NK-92 (cell line): ENCODE measurements around the gene RIPOR1.

Experiments
- DNase-seq: peaks from one replicate; lab custom pipeline; 2025; ENCODE audit not compliant: unreplicated experiment; lab: John Stamatoyannopoulos, UW

Gene RIPOR1

DNA sequence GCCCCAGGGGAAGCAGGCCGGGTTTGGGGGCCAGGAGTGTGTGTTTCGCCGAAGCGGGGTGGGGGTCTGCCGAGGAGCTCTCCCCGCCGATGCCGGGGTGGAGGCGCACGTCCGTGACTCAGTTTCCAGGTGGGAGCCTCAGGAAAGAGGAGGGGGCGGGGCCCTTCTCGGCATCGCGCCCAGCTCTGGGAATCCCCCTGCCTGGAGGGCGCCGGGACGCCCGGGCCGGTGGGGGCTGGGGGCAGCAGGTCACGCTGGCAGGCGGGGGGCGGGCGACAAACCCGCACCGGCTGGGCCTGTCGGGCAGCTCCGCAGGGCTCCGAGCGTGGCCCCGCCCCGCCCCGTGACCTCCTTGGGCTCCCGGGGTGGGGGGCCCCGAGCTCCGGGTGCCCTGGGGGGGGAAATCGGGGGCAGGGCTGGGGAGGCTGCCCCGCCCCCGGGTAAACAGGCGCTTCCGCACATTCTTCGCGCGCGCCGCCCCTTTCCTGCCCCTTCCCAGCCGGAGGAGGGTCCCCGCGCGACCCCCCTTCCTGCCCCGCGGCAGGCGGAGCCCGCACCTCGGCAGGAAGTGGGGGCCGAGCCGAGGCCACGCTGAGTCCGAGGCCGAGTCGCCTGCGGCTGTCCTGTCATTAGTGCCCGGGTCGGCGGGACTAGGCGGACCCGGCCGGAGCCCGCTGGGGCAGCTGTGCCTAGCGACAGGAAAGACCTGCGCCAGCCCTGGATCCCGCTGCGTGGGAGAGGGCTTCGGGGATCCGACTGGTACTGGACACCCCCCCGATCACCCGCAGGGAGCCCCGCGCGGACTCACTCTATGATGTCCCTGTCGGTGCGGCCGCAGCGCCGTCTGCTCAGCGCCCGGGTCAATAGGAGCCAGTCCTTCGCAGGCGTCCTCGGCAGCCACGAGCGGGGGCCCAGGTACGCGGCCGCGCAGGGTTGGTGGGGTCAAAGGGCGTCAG, 9.3 kb downstream of the RIPOR1 start:
- no peak for DNase-seq

DNA sequence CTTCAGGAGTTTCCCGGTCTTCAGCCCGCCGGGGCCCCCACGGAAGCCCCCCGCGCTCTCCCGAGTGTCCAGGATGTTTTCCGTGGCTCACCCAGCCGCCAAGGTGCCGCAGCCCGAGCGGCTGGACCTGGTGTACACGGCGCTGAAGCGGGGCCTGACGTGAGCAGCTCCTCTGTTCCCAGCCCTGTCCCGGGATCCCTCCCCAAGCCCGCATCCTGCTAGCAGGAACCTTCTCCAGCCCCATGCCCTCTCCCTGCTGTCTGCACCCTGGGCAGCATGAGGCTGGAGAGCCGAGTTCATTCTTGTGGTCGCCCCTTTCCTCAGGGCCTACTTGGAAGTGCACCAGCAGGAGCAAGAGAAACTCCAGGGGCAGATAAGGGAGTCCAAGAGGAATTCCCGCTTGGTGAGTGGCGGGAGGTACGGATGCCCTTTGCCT, 10.1 kb downstream of the RIPOR1 start:
- DNase-seq: no peak

DNA sequence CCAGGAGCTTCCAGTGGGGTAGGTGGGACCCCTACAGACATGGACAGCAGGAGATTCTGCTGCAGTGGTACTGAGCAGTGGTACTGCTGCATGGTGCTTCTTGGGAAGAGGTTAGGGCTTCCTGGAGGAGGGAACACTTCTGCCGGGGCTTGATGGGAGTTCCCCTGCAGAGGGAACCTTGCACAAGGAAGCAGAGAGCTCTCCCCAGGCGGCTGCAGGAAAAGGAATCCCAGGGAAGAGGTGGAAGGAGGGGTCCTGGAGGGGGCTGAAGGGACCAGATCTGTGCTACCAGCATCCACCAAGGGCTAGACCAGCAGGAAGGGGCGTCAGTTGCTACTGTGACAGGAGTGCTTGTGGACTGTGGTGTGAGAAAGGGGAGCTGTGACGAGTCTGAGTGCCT, 10.6 kb downstream of the RIPOR1 start:
- DNase-seq: no peak

DNA sequence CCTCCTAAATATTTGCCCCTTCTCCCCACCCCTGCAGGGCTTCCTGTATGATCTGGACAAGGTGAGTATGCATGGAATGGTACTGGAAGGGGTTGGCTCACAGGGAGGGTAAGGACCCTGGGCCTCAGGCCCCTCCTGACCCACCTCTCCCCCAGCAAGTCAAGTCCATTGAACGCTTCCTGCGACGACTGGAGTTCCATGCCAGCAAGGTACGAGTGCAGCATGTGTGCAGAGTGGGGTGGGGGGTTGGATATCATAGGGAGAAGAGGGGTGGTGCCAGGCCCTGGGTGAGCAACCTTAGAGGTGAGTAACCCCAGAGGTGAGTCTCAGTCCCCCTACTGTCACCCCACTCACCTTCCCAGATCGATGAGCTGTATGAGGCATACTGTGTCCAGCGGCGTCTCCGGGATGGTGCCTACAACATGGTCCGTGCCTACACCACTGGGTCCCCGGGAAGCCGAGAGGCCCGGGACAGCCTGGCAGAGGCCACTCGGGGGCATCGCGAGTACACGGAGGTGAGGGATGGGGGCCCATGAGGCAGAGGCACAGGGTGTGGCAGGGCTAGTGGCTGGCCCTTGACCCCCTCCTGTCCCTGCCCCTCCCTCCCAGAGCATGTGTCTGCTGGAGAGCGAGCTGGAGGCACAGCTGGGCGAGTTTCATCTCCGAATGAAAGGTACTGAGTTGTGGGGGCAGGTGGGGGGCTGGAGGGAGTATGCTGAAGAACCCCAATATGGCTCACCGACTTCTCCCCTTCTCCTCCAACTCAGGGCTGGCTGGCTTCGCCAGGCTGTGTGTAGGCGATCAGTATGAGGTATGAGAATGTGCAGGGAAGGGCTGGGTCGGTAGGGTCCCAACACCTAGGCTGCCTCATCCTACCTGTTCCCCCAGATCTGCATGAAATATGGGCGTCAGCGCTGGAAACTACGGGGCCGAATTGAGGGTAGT, 11.3 kb downstream of the RIPOR1 start:
- DNase-seq: no peak

DNA sequence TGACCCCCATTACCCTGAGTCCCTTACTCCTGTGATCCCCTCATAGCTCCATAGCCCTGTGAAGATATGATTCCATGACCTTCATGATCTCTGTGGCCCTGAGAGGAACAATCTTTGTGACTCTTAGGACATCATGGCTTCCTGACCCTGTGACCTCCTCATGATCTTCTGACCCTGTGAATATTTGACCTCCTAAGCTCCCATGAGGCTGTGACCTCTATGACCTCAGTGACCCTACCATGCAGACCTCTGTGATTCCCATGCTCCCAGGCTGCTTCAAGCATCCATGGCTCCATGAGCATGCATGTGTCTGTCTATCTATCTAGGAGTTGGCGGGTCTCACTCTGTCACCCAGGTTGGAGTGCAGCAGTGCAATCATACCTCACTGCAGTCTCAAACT, 12.1 kb downstream of the RIPOR1 start:
- DNase-seq: no peak

GRCh38 chr16:67541391-67542263, 13.0 kb downstream of the RIPOR1 start:
- DNase-seq: no peak

GRCh38 chr16:67542464-67542863, 13.8 kb downstream of the RIPOR1 start:
- no peak for DNase-seq

- no peak for DNase-seq
These were observed 14.4 kb downstream of the RIPOR1 start for GRCh38 chr16:67543036-67543435.

DNA sequence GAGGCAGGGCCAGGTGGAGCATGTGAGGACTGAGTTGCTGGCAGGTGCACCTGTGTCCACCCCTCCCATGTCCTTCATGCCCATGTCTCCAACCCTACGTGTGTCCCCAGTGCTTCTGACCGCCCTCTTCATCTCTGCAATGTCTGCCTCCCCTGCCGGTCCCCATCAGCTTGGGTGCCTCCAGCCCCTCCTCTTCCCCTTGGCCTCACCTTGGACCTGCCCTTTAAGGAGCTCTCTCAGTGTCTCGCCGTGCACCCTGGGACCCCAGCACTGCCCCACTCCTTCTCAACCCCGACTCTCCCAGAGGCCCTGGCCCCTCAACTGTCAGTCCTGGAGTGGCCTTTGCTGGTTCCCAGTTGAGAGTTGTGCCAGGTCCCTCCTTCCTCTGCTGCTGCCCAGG, 15.0 kb downstream of the RIPOR1 start:
- DNase-seq: no peak

DNA sequence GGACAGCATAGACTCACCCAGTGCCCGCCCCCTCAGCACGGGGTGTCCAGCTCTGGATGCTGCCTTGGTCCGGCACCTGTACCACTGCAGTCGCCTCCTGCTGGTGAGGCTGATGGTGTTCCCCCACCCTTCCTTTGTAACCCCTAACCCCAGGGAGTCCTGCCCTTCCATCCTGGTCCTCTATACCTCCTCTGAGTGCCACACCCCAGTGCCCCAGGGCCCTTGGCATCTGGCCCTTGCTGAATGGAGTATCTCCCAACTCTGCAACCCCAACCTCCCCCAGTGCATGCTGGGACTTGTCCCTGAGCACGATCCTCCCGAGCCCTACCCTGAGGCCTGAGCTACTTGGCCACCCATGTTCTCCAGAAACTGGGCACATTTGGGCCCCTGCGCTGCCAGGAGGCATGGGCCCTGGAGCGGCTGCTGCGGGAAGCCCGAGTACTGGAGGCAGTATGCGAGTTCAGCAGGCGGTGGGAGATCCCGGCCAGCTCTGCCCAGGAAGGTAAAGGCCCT, 15.8 kb downstream of the RIPOR1 start:
- DNase-seq: no peak

DNA sequence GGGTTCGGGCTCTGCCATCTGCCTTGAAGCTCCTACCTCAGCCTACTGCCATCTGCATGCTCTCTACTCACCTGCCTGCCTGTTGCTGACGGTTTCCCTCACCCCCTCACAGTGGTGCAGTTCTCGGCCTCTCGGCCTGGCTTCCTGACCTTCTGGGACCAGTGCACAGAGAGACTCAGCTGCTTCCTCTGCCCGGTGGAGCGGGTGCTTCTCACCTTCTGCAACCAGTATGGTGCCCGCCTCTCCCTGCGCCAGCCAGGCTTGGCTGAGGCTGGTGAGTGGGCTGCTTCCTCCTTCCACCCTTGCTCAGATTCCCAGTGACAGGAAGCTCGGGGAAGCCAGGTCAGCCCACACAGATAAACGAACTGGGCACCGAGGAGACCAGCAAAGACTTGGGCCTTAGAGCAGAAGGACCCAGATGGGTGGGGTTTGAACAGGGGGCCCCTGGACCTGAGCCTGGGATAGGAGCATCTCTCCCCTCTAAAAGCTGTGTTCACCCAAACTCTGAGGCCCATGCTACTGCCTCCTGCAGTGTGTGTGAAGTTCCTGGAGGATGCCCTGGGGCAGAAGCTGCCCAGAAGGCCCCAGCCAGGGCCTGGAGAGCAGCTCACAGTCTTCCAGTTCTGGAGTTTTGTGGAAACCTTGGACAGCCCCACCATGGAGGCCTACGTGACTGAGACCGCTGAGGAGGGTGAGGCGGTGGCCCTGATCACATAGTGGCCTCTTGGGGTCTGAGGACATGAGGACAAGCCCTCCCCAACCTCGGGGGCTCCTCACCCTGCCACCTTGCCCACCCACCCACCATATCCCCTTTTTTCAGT, 16.4 kb downstream of the RIPOR1 start:
- no peak for DNase-seq

GRCh38 chr16:67545665-67546024, 17.0 kb downstream of the RIPOR1 start:
- no peak for DNase-seq

GRCh38 chr16:67546091-67546501, 17.5 kb downstream of the RIPOR1 start:
- DNase-seq: no peak

DNA sequence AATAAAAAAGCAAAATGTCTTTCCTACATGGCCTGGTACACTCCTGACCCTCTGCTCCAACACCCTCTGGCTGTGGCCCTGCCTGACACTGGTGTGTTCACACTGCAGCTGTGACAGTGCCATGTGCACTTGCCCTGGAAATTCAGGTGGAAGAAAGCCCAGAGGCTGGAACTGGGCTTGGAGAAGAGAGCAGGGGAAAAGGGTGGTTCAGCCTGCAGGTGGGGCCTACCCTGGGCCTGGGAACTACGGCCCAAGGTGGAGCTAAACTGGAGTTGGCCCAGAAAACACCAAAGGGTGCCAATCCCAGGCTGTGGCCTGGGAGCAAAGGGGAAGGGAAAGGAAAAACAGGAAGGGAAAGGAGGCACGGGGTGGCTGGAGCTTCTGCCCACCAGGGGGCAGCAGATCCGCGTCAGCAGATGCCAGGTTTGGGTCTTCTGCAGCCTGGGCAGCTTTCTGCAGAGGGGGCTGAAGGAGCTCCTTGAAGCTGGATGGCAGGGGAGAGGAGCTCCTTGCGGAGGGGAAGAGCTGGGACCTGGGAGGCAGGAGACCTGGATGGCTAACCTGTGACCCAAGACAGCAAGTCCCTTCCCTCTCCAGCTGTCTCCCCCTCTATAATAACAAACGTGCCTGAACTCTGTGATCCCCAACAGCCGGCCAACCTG, 18.3 kb downstream of the RIPOR1 start:
- no peak for DNase-seq

GRCh38 chr16:67547423-67548264, 19.0 kb downstream of the RIPOR1 start:
- no peak for DNase-seq

- DNase-seq: no peak
These were observed 19.9 kb downstream of the RIPOR1 start for GRCh38 chr16:67548265-67549126.

- DNase-seq: no peak
These were observed 20.6 kb downstream of the RIPOR1 start for GRCh38 chr16:67549240-67549639.
